Measurements from ENCODE around the gene CEP43.

- TF ChIP-seq EZH2phosphoT487 (IDR thresholded peaks at IDR 0.05; ENCODE audit: borderline replicate concordance, low read length) (no peak), CTCF (IDR thresholded peaks at IDR 0.05; ENCODE audit: low read depth, low read length, poor library complexity, severe bottlenecking) (no peak)
These were observed 11.3 kb upstream of the CEP43 start for GRCh38 chr6:166987930-166988329.
